ENCODE measurements around the gene COL2A1. TPM values are rescaled to one million over a fixed set of nuclear protein-coding genes. Genes with fewer than 3 reads are reported as not detected.
A peak's percentile ranks its signal among the peaks of the same experiment; 100 is the strongest.

The COL2A1 gene
- total and polyA plus RNA-seq, 5 donors from 2014 or later = not detected

DNA sequence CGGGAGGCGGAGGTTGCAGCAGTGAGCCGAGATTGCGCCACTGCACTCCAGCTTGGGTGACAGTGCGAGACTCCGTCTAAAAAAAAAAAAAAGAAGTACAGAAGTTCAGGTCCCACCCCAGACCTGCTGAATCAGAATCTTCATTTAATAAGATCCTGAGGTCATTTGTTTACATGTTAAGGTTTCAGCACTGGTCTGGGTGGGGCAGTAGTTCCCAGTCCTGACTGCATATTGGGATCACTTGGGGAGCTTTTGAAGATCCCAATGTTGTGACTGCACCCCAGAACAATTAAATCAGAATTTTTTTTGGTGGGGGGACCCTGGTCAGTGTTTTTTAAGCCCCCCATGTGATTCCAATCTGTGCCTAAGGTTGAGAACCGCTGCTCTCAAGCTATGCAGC, 11.7 kb upstream of the COL2A1 start:
- peaks cover 24% of the 10 kb centered on the region for H3K27me3 ChIP-seq (ENCODE audit: control insufficient read depth, insufficient read depth, low read length)
- DNase-seq (no peak), ATAC-seq (ENCODE audit: low read depth in 2 of 2) (no peak)
- H3K27ac ChIP-seq (ENCODE audit: insufficient read depth, low read length, poor library complexity, severe bottlenecking) = no peak overlapping the region
- Mint-ChIP-seq H3K27ac (no peak overlapping the region), H3K9me3 (peaks cover 0 to 3% (median 0%) of the 10 kb centered on the region in 7 donors), H3K36me3 (no peaks in the 10 kb centered on the region), H3K4me1 (no peaks in the 10 kb centered on the region), H3K4me3 (no peak overlapping the region), H3K27me3 (peaks cover 35% of the 10 kb centered on the region)
- H3K9me3 ChIP-seq (ENCODE audit: control insufficient read depth in 2 of 2, low read length in 2 of 2) = no peaks in the 10 kb centered on the region
- no peaks in the 10 kb centered on the region for H3K4me1 ChIP-seq (ENCODE audit: control insufficient read depth, insufficient read depth, low read length, poor library complexity, severe bottlenecking)
- H3K4me3 ChIP-seq (ENCODE audit: low read depth, low read length) = no peak overlapping the region
- no peaks in the 10 kb centered on the region for H3K36me3 ChIP-seq (ENCODE audit: control insufficient read depth, insufficient read depth, low read length)

- Histone ChIP-seq H3K4me1 (ENCODE audit: control insufficient read depth, insufficient read depth, low read length, poor library complexity, severe bottlenecking) (no peaks in the 10 kb centered on the region), H3K36me3 (ENCODE audit: control insufficient read depth, insufficient read depth, low read length) (no peaks in the 10 kb centered on the region), H3K27me3 (ENCODE audit: control insufficient read depth, insufficient read depth, low read length) (peaks cover 24% of the 10 kb centered on the region), H3K9me3 (ENCODE audit: control insufficient read depth in 2 of 2, low read length in 2 of 2) (no peaks in the 10 kb centered on the region), H3K4me3 (ENCODE audit: low read depth, low read length) (no peak overlapping the region), H3K27ac (ENCODE audit: insufficient read depth, low read length, poor library complexity, severe bottlenecking) (no peak overlapping the region)
- peaks cover 0 to 3% (median 0%) of the 10 kb centered on the region in 7 donors for H3K9me3 Mint-ChIP-seq
- no peak overlapping the region for H3K27ac Mint-ChIP-seq
- peaks cover 33% of the 10 kb centered on the region for H3K27me3 Mint-ChIP-seq
- ATAC-seq (ENCODE audit: low read depth in 2 of 2) (no peak), DNase-seq (no peak)
- H3K36me3 Mint-ChIP-seq = no peaks in the 10 kb centered on the region
- H3K4me1 Mint-ChIP-seq = no peaks in the 10 kb centered on the region
- no peak overlapping the region for H3K4me3 Mint-ChIP-seq
Observed at GRCh38 chr12:48015129-48015528, 10.9 kb upstream of the COL2A1 start.

DNA sequence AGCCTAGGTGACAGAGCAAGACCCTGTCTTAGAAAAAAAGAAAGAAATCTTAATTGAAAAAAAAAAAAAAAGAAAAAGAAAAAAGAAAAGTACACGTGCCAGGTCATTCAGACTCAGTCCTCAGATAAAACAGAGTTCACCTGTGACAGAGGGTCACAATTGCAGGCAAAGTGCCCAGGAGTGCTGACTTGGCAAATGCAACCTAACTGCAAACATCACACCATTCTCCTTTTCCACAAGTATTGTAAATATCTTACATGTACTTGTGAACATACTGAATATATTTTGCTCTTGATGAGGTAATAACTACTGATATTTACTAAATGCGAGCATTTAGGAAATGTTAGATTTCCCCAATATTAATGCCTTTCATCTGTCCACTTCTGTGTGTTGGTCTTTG, 9.0 kb upstream of the COL2A1 start:
- Mint-ChIP-seq H3K9me3 (peaks cover 0 to 6% (median 0%) of the 10 kb centered on the region in 7 donors), H3K27ac (no peak overlapping the region), H3K4me3 (no peak overlapping the region), H3K4me1 (no peaks in the 10 kb centered on the region), H3K36me3 (no peaks in the 10 kb centered on the region), H3K27me3 (peaks cover 36% of the 10 kb centered on the region)
- Histone ChIP-seq H3K4me3 (ENCODE audit: low read depth, low read length) (no peak overlapping the region), H3K9me3 (ENCODE audit: control insufficient read depth in 2 of 2, low read length in 2 of 2) (no peaks in the 10 kb centered on the region), H3K27ac (ENCODE audit: insufficient read depth, low read length, poor library complexity, severe bottlenecking) (no peak overlapping the region), H3K4me1 (ENCODE audit: control insufficient read depth, insufficient read depth, low read length, poor library complexity, severe bottlenecking) (no peaks in the 10 kb centered on the region), H3K27me3 (ENCODE audit: control insufficient read depth, insufficient read depth, low read length) (peaks cover 27% of the 10 kb centered on the region), H3K36me3 (ENCODE audit: control insufficient read depth, insufficient read depth, low read length) (no peaks in the 10 kb centered on the region)
- DNase-seq (no peak), ATAC-seq (ENCODE audit: low read depth in 2 of 2) (no peak)

DNA sequence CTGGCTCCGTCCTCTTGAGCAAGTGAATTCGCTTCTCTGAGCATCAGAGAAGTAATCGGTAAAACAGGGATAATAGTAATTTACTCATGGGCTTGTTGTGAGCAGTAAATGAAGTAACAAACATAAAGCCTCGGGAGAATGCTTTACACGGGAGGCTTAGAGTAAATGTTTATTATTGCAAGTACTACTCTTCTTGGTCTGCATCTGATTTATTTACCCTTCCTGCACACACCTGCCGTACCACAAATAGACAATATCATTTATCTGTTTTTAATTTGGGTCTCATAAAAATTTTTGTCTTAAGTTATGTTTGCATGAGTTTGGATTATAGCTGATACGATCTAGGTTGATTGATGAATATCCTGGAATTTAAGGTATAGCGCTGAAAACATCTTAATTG, 7.8 kb upstream of the COL2A1 start:
- H3K36me3 Mint-ChIP-seq = no peaks in the 10 kb centered on the region
- Histone ChIP-seq H3K9me3 (ENCODE audit: control insufficient read depth in 2 of 2, low read length in 2 of 2) (no peaks in the 10 kb centered on the region), H3K27ac (ENCODE audit: insufficient read depth, low read length, poor library complexity, severe bottlenecking) (no peak overlapping the region), H3K4me3 (ENCODE audit: low read depth, low read length) (no peak overlapping the region), H3K4me1 (ENCODE audit: control insufficient read depth, insufficient read depth, low read length, poor library complexity, severe bottlenecking) (no peaks in the 10 kb centered on the region), H3K36me3 (ENCODE audit: control insufficient read depth, insufficient read depth, low read length) (no peaks in the 10 kb centered on the region), H3K27me3 (ENCODE audit: control insufficient read depth, insufficient read depth, low read length) (peaks cover 36% of the 10 kb centered on the region)
- H3K27me3 Mint-ChIP-seq = peaks cover 47% of the 10 kb centered on the region
- H3K27ac Mint-ChIP-seq = peak overlapping the region in 1 of 3 donors; percentile 32
- no peak for ATAC-seq (ENCODE audit: low read depth in 2 of 2)
- peaks cover 0 to 6% (median 0%) of the 10 kb centered on the region in 7 donors for H3K9me3 Mint-ChIP-seq
- H3K4me3 Mint-ChIP-seq = no peak overlapping the region
- DNase-seq = no peak
- H3K4me1 Mint-ChIP-seq = no peaks in the 10 kb centered on the region

DNA sequence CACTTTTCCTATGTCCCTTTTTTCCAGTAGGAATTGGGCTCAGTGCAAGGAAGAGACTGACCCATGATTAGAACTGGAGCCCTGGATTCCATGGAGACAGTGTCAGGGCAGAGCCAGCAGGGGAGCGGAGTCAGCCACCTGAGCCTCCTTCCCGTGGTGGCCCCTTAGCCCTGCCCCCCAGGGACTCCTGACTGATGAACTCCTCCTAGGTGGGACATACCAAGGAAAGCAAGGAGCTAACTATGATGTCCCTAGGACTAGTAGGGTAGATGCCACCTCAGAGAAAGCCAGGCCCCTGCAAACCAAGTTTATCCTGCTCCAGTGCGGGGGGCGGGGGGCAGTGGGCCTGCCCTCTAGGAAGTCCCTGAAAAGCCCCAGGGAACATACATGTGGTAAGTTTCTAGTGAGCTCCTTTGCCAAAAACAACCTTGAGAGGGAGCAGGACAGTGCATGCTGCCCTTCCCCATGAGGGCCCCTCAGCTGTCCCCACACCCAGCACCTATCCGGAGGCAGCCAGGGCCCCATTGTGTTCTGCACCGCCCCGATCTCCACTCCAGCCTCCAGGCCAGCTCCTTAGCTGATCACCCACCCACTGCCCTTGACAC, 6.2 kb upstream of the COL2A1 start:
- peaks cover 0 to 2% (median 0%) of the 10 kb centered on the region in 4 donors for H3K4me1 Mint-ChIP-seq
- no peak overlapping the region for H3K27ac Mint-ChIP-seq
- no peak overlapping the region for H3K4me3 Mint-ChIP-seq
- Histone ChIP-seq H3K4me3 (ENCODE audit: low read depth, low read length) (no peak overlapping the region), H3K9me3 (ENCODE audit: control insufficient read depth in 2 of 2, low read length in 2 of 2) (no peaks in the 10 kb centered on the region), H3K4me1 (ENCODE audit: control insufficient read depth, insufficient read depth, low read length, poor library complexity, severe bottlenecking) (no peaks in the 10 kb centered on the region), H3K27ac (ENCODE audit: insufficient read depth, low read length, poor library complexity, severe bottlenecking) (no peak overlapping the region), H3K27me3 (ENCODE audit: control insufficient read depth, insufficient read depth, low read length) (peaks cover 43% of the 10 kb centered on the region), H3K36me3 (ENCODE audit: control insufficient read depth, insufficient read depth, low read length) (no peaks in the 10 kb centered on the region)
- DNase-seq = no peak
- peaks cover 63% of the 10 kb centered on the region for H3K27me3 Mint-ChIP-seq
- peaks cover 0 to 6% (median 0%) of the 10 kb centered on the region in 7 donors for H3K9me3 Mint-ChIP-seq
- ATAC-seq (ENCODE audit: low read depth in 2 of 2) = no peak
- no peaks in the 10 kb centered on the region for H3K36me3 Mint-ChIP-seq

DNA sequence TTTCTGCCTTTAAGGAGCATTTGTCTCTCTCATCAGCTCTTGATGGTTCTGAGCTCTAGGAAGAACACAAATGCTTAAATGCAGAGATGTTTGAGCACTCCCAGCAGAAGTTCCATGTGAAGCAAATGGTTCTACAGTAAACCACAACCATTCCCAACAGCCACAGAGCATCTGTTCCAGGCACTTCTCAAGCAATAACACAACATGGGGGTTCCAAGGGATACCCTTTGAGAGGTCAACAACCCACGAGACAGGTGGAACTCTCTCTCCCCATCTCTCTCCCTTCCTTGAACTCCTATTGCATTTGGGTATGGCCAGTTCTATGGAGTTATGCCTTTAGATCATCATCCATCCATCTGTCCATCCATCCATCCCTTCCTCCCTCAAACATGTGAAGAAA, 5.2 kb upstream of the COL2A1 start:
- H3K4me3 ChIP-seq (ENCODE audit: low read depth, low read length) = no peak overlapping the region
- DNase-seq = no peak
- Mint-ChIP-seq H3K9me3 (peaks cover 0 to 6% (median 0%) of the 10 kb centered on the region in 7 donors), H3K4me3 (no peak overlapping the region), H3K27me3 (peaks cover 72% of the 10 kb centered on the region), H3K27ac (no peak overlapping the region), H3K36me3 (no peaks in the 10 kb centered on the region), H3K4me1 (peaks cover 0 to 6% (median 0%) of the 10 kb centered on the region in 4 donors)
- peaks cover 37% of the 10 kb centered on the region for H3K27me3 ChIP-seq (ENCODE audit: control insufficient read depth, insufficient read depth, low read length)
- no peaks in the 10 kb centered on the region for H3K9me3 ChIP-seq (ENCODE audit: control insufficient read depth in 2 of 2, low read length in 2 of 2)
- peaks cover 5% of the 10 kb centered on the region for H3K4me1 ChIP-seq (ENCODE audit: control insufficient read depth, insufficient read depth, low read length, poor library complexity, severe bottlenecking)
- H3K36me3 ChIP-seq (ENCODE audit: control insufficient read depth, insufficient read depth, low read length) = no peaks in the 10 kb centered on the region
- H3K27ac ChIP-seq (ENCODE audit: insufficient read depth, low read length, poor library complexity, severe bottlenecking) = no peak overlapping the region
- ATAC-seq (ENCODE audit: low read depth in 2 of 2) = no peak

DNA sequence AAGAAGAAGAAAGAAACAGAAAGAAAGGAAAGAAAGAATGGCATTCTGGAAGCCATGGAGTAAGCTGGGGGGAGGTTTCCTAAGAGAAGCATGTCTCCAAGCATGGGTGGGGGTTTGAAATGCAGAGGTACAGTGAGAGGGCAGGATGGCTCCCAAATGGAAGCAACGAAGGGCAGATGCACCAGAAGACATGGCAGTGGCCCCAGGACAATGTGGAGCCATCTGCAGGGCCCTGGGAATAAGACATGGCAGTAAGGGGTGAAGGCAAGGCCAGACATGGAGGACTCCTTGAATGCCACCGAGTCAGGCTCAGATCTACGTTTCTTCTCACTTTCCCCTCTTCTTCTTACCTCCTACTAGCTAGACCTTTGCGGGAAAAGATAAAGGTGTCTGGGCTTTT, 4.7 kb upstream of the COL2A1 start:
- Histone ChIP-seq H3K27ac (ENCODE audit: insufficient read depth, low read length, poor library complexity, severe bottlenecking) (no peak overlapping the region), H3K4me1 (ENCODE audit: control insufficient read depth, insufficient read depth, low read length, poor library complexity, severe bottlenecking) (peaks cover 10% of the 10 kb centered on the region), H3K27me3 (ENCODE audit: control insufficient read depth, insufficient read depth, low read length) (peaks cover 37% of the 10 kb centered on the region), H3K36me3 (ENCODE audit: control insufficient read depth, insufficient read depth, low read length) (no peaks in the 10 kb centered on the region), H3K4me3 (ENCODE audit: low read depth, low read length) (no peak overlapping the region), H3K9me3 (ENCODE audit: control insufficient read depth in 2 of 2, low read length in 2 of 2) (no peaks in the 10 kb centered on the region)
- Mint-ChIP-seq H3K4me3 (no peak overlapping the region), H3K27ac (no peak overlapping the region), H3K27me3 (peaks cover 77% of the 10 kb centered on the region), H3K9me3 (peaks cover 0 to 6% (median 0%) of the 10 kb centered on the region in 7 donors), H3K4me1 (peaks cover 0 to 9% (median under 1%) of the 10 kb centered on the region in 4 donors), H3K36me3 (no peaks in the 10 kb centered on the region)
- DNase-seq = no peak
- no peak for ATAC-seq (ENCODE audit: low read depth in 2 of 2)

- no peak for ATAC-seq (ENCODE audit: low read depth in 2 of 2)
- Mint-ChIP-seq H3K9me3 (peaks cover 0 to 6% (median 0%) of the 10 kb centered on the region in 7 donors), H3K4me3 (no peak overlapping the region), H3K4me1 (peaks cover 4 to 15% (median 6%) of the 10 kb centered on the region in 4 donors), H3K36me3 (no peaks in the 10 kb centered on the region), H3K27me3 (peaks cover 83% of the 10 kb centered on the region), H3K27ac (no peak overlapping the region)
- H3K4me1 ChIP-seq (ENCODE audit: control insufficient read depth, insufficient read depth, low read length, poor library complexity, severe bottlenecking) = peaks cover 16% of the 10 kb centered on the region
- H3K4me3 ChIP-seq (ENCODE audit: low read depth, low read length) = no peak overlapping the region
- H3K27ac ChIP-seq (ENCODE audit: insufficient read depth, low read length, poor library complexity, severe bottlenecking) = no peak overlapping the region
- no peaks in the 10 kb centered on the region for H3K36me3 ChIP-seq (ENCODE audit: control insufficient read depth, insufficient read depth, low read length)
- H3K27me3 ChIP-seq (ENCODE audit: control insufficient read depth, insufficient read depth, low read length) = peaks cover 42% of the 10 kb centered on the region
- DNase-seq = no peak
- H3K9me3 ChIP-seq (ENCODE audit: control insufficient read depth in 2 of 2, low read length in 2 of 2) = no peaks in the 10 kb centered on the region
Observed at GRCh38 chr12:48008349-48008748, 4.1 kb upstream of the COL2A1 start.
